ENCODE measurements around the gene COG7.

- TF ChIP-seq CTCF (IDR thresholded peaks at IDR 0.05): no peak
- TF ChIP-seq POLR2A (IDR thresholded peaks at IDR 0.05): no peak
- TF ChIP-seq EP300 (IDR thresholded peaks at IDR 0.05): no peak
Observed at GRCh38 chr16:23377071-23377931, 75.7 kb downstream of the COG7 start.

All from ovary (tissue), 3 donors.